ENCODE data around the gene ABLIM2. TPM values are rescaled to one million over a fixed set of nuclear protein-coding genes. Genes with fewer than 3 reads are reported as not detected.
A peak's percentile ranks its signal among the peaks of the same experiment; 100 is the strongest.

Gene ABLIM2
- total RNA-seq, 1 experiment from 2014 or later: 1.0 TPM

DNA sequence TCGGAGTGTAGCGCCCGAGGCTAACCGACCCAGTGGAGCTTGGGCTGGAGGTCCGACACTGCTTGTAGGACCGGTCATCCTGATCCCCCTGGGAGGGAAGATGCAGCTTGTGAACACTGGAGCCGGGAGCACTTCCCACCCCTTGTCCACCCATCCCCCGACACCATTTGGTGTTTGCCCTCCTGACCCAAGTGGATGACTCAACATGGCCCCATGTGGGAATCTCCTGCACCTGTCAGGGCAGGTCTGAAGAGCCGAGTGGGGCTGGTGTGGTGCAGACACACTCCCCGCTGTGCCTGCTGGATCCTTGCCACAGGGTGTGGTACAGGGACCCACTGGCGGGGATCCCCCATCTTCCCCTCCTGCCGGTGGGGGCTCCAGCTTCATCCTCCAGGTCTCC is 128.9 kb downstream of the ABLIM2 start:
- no peak overlapping the region for H4K8ac ChIP-seq (replicated peaks; ENCODE audit: insufficient read length, low read depth, low read length)
- no peak overlapping the region for H3K9ac ChIP-seq (ENCODE audit: extremely low read depth, insufficient read length, low read length)
- no peaks in the 10 kb centered on the region for H3K9me3 Mint-ChIP-seq
- no peak overlapping the region for H3K4me2 ChIP-seq (ENCODE audit: insufficient read depth, insufficient read length, low read length)
- H4K20me1 ChIP-seq (ENCODE audit: control insufficient read depth, insufficient read depth, insufficient read length): no peaks in the 10 kb centered on the region
- H3K79me2 ChIP-seq (ENCODE audit: insufficient read depth, low read length): no peaks in the 10 kb centered on the region
- H2BK5ac ChIP-seq (ENCODE audit: insufficient read length, low read length): no peak overlapping the region
- no peak overlapping the region for H2BK12ac ChIP-seq (ENCODE audit: insufficient read length, low read depth, low read length)
- no peak for DNase-seq
- H2BK120ac ChIP-seq (ENCODE audit: low read depth, low read length, poor library complexity, severe bottlenecking): no peak overlapping the region
- H3K27me3 ChIP-seq (ENCODE audit: insufficient read depth, low read length): no peaks in the 10 kb centered on the region
- no peak overlapping the region for H2AFZ ChIP-seq (ENCODE audit: low read length)
- no peak for TF ChIP-seq CTCF (conservative IDR thresholded peaks at IDR 0.05)
- H3K79me1 ChIP-seq (ENCODE audit: insufficient read depth, low read depth, low read length, poor library complexity, severe bottlenecking): no peaks in the 10 kb centered on the region
- no peaks in the 10 kb centered on the region for H3K27me3 Mint-ChIP-seq (ENCODE audit: low read depth)
- no peak overlapping the region for H2AK5ac ChIP-seq (ENCODE audit: insufficient read length, low read length)
- H3K27ac Mint-ChIP-seq: no peak overlapping the region
- no peak overlapping the region for H3K4ac ChIP-seq (ENCODE audit: low read depth, low read length)
- no peak overlapping the region for H4K91ac ChIP-seq (ENCODE audit: insufficient read length, low read depth, low read length)
- H3K56ac ChIP-seq (ENCODE audit: insufficient read length, low read depth, low read length): no peak overlapping the region
- no peak overlapping the region for H3K4me3 Mint-ChIP-seq
- no peak overlapping the region for H3K18ac ChIP-seq (ENCODE audit: insufficient read length, low read depth, low read length)
- H3K4me1 Mint-ChIP-seq: 0 out of 4 replicates have a peak, but pooled peaks cover 0 to 3% of the 10 kb centered on the region in 2 experiments
- no peak overlapping the region for H2BK20ac ChIP-seq (ENCODE audit: low read depth, low read length, poor library complexity, severe bottlenecking)
- H3K36me3 Mint-ChIP-seq (ENCODE audit: insufficient read depth in 1 of 3, low read depth in 3 of 3): no peaks in the 10 kb centered on the region; a peak in 1 of 7 replicates
- H4K5ac ChIP-seq (ENCODE audit: insufficient read length, low read depth, low read length): no peak overlapping the region
- H3K23me2 ChIP-seq (ENCODE audit: insufficient read length, low read depth, low read length, poor library complexity, severe bottlenecking): no peaks in the 10 kb centered on the region
- H3K9me3 ChIP-seq (ENCODE audit: control insufficient read depth, low read depth, low read length): no peaks in the 10 kb centered on the region
- no CpG with 5 or more reads among the region's 12 CpGs for WGBS (ENCODE audit: extremely low coverage, insufficient read length, low lambda C conversion rate)
- no peaks in the 10 kb centered on the region for H3K4me1 ChIP-seq (ENCODE audit: insufficient read depth, low read length)
- no peak overlapping the region for H2BK15ac ChIP-seq (ENCODE audit: low read depth, low read length)
- no peak overlapping the region for H3K27ac ChIP-seq (ENCODE audit: insufficient read length, low read depth, low read length)
- H3K14ac ChIP-seq (ENCODE audit: insufficient read depth, low read length): peak overlapping the region; percentile 24; the same call in 1 of the 2 replicates
- H3T11ph ChIP-seq (ENCODE audit: low read length): no peak overlapping the region
- H3K23ac ChIP-seq (ENCODE audit: insufficient read length, low read depth, low read length): no peak overlapping the region
